Measurements from ENCODE around the gene IKZF3.

DNA sequence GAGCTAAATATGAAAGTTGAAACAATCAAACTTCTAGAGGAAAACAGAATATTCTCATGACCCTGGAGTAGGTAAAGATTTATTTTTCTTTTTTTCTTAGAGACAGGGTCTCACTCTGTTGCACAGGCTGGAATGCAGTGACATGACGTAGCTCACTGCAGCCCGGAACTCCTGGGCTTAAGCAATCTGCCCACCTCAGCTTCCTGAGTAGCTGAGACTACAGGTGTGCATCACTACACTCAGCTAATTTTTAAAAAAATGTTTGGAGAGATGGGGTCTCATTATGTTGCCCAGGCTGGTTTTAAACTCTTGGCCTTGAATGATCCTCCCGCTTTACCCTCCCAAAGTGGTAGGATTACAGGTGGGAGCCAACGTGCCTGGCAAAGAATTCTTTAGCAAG is 15.5 kb downstream of the IKZF3 start:
- TF ChIP-seq, protein P1, sequence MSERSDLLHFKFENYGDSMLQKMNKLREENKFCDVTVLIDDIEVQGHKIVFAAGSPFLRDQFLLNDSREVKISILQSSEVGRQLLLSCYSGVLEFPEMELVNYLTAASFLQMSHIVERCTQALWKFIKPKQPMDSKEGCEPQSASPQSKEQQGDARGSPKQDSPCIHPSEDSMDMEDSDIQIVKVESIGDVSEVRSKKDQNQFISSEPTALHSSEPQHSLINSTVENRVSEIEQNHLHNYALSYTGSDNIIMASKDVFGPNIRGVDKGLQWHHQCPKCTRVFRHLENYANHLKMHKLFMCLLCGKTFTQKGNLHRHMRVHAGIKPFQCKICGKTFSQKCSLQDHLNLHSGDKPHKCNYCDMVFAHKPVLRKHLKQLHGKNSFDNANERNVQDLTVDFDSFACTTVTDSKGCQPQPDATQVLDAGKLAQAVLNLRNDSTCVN (tag by site-specific recombination; optimal IDR thresholded peaks at IDR 0.05) = no peak
- TF ChIP-seq, protein P2, sequence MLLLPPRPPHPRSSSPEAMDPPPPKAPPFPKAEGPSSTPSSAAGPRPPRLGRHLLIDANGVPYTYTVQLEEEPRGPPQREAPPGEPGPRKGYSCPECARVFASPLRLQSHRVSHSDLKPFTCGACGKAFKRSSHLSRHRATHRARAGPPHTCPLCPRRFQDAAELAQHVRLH (tag by site-specific recombination; IDR thresholded peaks at IDR 0.05) = no peak
- TF ChIP-seq, protein P3, sequence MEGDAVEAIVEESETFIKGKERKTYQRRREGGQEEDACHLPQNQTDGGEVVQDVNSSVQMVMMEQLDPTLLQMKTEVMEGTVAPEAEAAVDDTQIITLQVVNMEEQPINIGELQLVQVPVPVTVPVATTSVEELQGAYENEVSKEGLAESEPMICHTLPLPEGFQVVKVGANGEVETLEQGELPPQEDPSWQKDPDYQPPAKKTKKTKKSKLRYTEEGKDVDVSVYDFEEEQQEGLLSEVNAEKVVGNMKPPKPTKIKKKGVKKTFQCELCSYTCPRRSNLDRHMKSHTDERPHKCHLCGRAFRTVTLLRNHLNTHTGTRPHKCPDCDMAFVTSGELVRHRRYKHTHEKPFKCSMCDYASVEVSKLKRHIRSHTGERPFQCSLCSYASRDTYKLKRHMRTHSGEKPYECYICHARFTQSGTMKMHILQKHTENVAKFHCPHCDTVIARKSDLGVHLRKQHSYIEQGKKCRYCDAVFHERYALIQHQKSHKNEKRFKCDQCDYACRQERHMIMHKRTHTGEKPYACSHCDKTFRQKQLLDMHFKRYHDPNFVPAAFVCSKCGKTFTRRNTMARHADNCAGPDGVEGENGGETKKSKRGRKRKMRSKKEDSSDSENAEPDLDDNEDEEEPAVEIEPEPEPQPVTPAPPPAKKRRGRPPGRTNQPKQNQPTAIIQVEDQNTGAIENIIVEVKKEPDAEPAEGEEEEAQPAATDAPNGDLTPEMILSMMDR (tag by site-specific recombination; IDR thresholded peaks at IDR 0.05) = no peak
- no peak for TF ChIP-seq ZNF274 (IDR thresholded peaks at IDR 0.05; ENCODE audit: low read length)
- no peak for TF ChIP-seq ZNF274 (tag by site-specific recombination; IDR thresholded peaks at IDR 0.05; ENCODE audit: borderline replicate concordance)
- TF ChIP-seq, protein P4, sequence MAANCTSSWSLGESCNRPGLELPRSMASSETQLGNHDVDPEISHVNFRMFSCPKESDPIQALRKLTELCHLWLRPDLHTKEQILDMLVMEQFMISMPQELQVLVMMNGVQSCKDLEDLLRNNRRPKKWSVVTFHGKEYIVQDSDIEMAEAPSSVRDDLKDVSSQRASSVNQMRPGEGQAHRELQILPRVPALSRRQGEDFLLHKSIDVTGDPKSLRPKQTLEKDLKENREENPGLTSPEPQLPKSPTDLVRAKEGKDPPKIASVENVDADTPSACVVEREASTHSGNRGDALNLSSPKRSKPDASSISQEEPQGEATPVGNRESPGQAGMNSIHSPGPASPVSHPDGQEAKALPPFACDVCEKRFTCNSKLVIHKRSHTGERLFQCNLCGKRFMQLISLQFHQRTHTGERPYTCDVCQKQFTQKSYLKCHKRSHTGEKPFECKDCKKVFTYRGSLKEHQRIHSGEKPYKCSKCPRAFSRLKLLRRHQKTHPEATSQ (tag by site-specific recombination; IDR thresholded peaks at IDR 0.05) = no peak
- TF ChIP-seq ZNF830 (tag by site-specific recombination; IDR thresholded peaks at IDR 0.05; ENCODE audit: low read depth) = no peak
- no peak for TF ChIP-seq RBAK (tag by site-specific recombination; IDR thresholded peaks at IDR 0.05)
- no peak for TF ChIP-seq ZEB2 (tag by site-specific recombination; IDR thresholded peaks at IDR 0.05)
- TF ChIP-seq ZFP3 (tag by site-specific recombination; IDR thresholded peaks at IDR 0.05; ENCODE audit: low read depth) = no peak
- TF ChIP-seq ZNF335 (tag by site-specific recombination; conservative IDR thresholded peaks at IDR 0.05) = no peak
